Measurements from ENCODE around the gene NFASC. TPM values are rescaled to one million over a fixed set of nuclear protein-coding genes. Genes with fewer than 3 reads are reported as not detected.

Gene NFASC
- total RNA-seq, 1 experiment from 2014 or later: 20.1 TPM

DNA sequence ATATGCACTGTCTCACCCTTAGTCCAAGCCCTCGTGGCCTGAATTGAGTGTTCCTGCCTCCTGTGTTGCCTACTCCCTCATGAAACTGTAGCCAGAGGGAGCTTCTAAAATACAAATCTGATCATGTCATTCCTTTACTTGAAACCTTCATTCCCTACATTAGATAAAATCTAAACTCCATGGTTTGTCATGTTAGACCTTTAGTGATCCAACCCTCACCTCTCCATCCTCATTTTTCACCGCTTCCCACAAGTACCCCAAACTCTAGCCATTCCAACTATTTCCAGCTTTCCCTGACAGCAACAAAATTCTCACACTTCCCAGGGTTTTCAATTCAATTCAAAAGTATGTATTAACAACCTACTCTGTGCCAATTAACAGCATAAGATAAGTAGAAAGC, 154.0 kb downstream of the NFASC start (continued):
- TF ChIP-seq, protein P1, sequence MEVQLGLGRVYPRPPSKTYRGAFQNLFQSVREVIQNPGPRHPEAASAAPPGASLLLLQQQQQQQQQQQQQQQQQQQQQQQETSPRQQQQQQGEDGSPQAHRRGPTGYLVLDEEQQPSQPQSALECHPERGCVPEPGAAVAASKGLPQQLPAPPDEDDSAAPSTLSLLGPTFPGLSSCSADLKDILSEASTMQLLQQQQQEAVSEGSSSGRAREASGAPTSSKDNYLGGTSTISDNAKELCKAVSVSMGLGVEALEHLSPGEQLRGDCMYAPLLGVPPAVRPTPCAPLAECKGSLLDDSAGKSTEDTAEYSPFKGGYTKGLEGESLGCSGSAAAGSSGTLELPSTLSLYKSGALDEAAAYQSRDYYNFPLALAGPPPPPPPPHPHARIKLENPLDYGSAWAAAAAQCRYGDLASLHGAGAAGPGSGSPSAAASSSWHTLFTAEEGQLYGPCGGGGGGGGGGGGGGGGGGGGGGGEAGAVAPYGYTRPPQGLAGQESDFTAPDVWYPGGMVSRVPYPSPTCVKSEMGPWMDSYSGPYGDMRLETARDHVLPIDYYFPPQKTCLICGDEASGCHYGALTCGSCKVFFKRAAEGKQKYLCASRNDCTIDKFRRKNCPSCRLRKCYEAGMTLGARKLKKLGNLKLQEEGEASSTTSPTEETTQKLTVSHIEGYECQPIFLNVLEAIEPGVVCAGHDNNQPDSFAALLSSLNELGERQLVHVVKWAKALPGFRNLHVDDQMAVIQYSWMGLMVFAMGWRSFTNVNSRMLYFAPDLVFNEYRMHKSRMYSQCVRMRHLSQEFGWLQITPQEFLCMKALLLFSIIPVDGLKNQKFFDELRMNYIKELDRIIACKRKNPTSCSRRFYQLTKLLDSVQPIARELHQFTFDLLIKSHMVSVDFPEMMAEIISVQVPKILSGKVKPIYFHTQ (CRISPR knock-in tag; IDR thresholded peaks at IDR 0.05): no peak

DNA sequence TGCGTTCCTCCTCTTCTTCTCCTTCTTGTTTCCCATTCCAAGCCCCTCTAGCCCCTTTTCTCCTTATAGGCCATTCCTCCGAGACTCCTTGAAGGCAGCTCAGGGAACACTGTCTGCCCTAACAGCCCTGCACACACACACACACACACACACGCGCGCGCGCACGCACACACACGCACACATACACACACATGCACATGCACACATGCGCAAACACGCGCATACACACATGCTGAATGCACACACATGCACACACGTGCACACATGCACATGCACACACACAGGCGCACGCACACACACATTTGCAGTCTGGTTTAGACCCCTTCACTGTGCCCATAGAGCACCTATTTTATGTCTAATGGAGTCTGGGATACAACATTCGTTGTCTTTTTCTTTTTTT, 154.6 kb downstream of the NFASC start:
- Mint-ChIP-seq H3K27ac (no peak overlapping the region), H3K4me1 (peaks cover 10% of the 10 kb centered on the region), H3K9me3 (no peaks in the 10 kb centered on the region), H3K27me3 (ENCODE audit: low read depth) (peaks cover 34% of the 10 kb centered on the region), H3K36me3 (no peaks in the 10 kb centered on the region), H3K4me3 (no peak overlapping the region)
- ChIA-PET CTCF (interaction anchor here (2.4 to 4.6 kb wide), 2 partner anchors 36 kb away, joined by 14 to 64 read pairs; no protein-coding TSS in a partner anchor), POLR2A (no interaction called here)
- ATAC-seq (no peak), DNase-seq (ENCODE audit: low spot score) (no peak)
- no peak for TF ChIP-seq ZNF317 (CRISPR knock-in tag; IDR thresholded peaks at IDR 0.05; ENCODE audit: borderline replicate concordance, low read depth)
- TF ChIP-seq, protein P2, sequence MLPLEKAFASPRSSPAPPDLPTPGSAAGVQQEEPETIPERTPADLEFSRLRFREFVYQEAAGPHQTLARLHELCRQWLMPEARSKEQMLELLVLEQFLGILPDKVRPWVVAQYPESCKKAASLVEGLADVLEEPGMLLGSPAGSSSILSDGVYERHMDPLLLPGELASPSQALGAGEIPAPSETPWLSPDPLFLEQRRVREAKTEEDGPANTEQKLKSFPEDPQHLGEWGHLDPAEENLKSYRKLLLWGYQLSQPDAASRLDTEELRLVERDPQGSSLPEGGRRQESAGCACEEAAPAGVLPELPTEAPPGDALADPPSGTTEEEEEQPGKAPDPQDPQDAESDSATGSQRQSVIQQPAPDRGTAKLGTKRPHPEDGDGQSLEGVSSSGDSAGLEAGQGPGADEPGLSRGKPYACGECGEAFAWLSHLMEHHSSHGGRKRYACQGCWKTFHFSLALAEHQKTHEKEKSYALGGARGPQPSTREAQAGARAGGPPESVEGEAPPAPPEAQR (CRISPR knock-in tag; IDR thresholded peaks at IDR 0.05): no peak
- TF ChIP-seq, protein P3, sequence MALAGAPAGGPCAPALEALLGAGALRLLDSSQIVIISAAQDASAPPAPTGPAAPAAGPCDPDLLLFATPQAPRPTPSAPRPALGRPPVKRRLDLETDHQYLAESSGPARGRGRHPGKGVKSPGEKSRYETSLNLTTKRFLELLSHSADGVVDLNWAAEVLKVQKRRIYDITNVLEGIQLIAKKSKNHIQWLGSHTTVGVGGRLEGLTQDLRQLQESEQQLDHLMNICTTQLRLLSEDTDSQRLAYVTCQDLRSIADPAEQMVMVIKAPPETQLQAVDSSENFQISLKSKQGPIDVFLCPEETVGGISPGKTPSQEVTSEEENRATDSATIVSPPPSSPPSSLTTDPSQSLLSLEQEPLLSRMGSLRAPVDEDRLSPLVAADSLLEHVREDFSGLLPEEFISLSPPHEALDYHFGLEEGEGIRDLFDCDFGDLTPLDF (CRISPR knock-in tag; IDR thresholded peaks at IDR 0.05): no peak
- TF ChIP-seq, protein P4, sequence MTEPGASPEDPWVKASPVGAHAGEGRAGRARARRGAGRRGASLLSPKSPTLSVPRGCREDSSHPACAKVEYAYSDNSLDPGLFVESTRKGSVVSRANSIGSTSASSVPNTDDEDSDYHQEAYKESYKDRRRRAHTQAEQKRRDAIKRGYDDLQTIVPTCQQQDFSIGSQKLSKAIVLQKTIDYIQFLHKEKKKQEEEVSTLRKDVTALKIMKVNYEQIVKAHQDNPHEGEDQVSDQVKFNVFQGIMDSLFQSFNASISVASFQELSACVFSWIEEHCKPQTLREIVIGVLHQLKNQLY (CRISPR knock-in tag; IDR thresholded peaks at IDR 0.05): no peak
- no peak for TF ChIP-seq SP1 (CRISPR knock-in tag; conservative IDR thresholded peaks at IDR 0.05)
- no peak for TF ChIP-seq TP53 (CRISPR knock-in tag; IDR thresholded peaks at IDR 0.05)
- no peak for TF ChIP-seq GTF2I (CRISPR knock-in tag; conservative IDR thresholded peaks at IDR 0.05)
- TF ChIP-seq NFYB (CRISPR knock-in tag; conservative IDR thresholded peaks at IDR 0.05; ENCODE audit: low read depth): no peak
- no peak for TF ChIP-seq ZNF671 (CRISPR knock-in tag; IDR thresholded peaks at IDR 0.05)
- no peak for TF ChIP-seq FOXP1 (CRISPR knock-in tag; IDR thresholded peaks at IDR 0.05; ENCODE audit: borderline replicate concordance)
- no peak for TF ChIP-seq GRHL2 (CRISPR knock-in tag; IDR thresholded peaks at IDR 0.05; ENCODE audit: insufficient replicate concordance, severe bottlenecking)
- TF ChIP-seq ELF4 (CRISPR knock-in tag; IDR thresholded peaks at IDR 0.05; ENCODE audit: low read depth): no peak
- TF ChIP-seq, protein P5, sequence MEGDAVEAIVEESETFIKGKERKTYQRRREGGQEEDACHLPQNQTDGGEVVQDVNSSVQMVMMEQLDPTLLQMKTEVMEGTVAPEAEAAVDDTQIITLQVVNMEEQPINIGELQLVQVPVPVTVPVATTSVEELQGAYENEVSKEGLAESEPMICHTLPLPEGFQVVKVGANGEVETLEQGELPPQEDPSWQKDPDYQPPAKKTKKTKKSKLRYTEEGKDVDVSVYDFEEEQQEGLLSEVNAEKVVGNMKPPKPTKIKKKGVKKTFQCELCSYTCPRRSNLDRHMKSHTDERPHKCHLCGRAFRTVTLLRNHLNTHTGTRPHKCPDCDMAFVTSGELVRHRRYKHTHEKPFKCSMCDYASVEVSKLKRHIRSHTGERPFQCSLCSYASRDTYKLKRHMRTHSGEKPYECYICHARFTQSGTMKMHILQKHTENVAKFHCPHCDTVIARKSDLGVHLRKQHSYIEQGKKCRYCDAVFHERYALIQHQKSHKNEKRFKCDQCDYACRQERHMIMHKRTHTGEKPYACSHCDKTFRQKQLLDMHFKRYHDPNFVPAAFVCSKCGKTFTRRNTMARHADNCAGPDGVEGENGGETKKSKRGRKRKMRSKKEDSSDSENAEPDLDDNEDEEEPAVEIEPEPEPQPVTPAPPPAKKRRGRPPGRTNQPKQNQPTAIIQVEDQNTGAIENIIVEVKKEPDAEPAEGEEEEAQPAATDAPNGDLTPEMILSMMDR (IDR thresholded peaks at IDR 0.05): no peak
- TF ChIP-seq, protein P6, sequence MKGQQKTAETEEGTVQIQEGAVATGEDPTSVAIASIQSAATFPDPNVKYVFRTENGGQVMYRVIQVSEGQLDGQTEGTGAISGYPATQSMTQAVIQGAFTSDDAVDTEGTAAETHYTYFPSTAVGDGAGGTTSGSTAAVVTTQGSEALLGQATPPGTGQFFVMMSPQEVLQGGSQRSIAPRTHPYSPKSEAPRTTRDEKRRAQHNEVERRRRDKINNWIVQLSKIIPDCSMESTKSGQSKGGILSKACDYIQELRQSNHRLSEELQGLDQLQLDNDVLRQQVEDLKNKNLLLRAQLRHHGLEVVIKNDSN (CRISPR knock-in tag; IDR thresholded peaks at IDR 0.05): no peak
- TF ChIP-seq TEAD4 (CRISPR knock-in tag; IDR thresholded peaks at IDR 0.05): no peak
- TF ChIP-seq, protein P7, sequence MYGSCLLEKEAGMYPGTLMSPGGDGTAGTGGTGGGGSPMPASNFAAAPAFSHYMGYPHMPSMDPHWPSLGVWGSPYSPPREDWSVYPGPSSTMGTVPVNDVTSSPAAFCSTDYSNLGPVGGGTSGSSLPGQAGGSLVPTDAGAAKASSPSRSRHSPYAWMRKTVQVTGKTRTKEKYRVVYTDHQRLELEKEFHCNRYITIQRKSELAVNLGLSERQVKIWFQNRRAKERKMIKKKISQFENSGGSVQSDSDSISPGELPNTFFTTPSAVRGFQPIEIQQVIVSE (CRISPR knock-in tag; IDR thresholded peaks at IDR 0.05; ENCODE audit: borderline replicate concordance): no peak
- TF ChIP-seq JUN (CRISPR knock-in tag; IDR thresholded peaks at IDR 0.05): no peak

Data from WTC11 (cell line).